GM19372 (cell line): Measurements from ENCODE around the gene TBX1.
"Not testable (repeated sequence)": the region's sequence is repeated elsewhere in the genome, so short reads cannot be mapped to it uniquely, and the experiment has no call there.

Source experiments
- ATAC-seq: cut with Tn5 transposase; IDR thresholded peaks from one replicate; pipeline ENCODE4 v1.9.1; 2021; ENCODE audit warnings: mild to moderate bottlenecking, low read depth, moderate library complexity; ENCODE audit not compliant: unreplicated experiment

Gene TBX1

GRCh38 chr22:19722982-19723231 lies 37.7 kb upstream of the TBX1 start:
- ATAC-seq = no peak

GRCh38 chr22:19723232-19723982 lies 37.2 kb upstream of the TBX1 start, which contains the start of gene GP1BB:
TSS of gene GP1BB (plus strand) at chr22:19723539. CDS start at chr22:19723570, 31 bp downstream.
- ATAC-seq = no peak

DNA sequence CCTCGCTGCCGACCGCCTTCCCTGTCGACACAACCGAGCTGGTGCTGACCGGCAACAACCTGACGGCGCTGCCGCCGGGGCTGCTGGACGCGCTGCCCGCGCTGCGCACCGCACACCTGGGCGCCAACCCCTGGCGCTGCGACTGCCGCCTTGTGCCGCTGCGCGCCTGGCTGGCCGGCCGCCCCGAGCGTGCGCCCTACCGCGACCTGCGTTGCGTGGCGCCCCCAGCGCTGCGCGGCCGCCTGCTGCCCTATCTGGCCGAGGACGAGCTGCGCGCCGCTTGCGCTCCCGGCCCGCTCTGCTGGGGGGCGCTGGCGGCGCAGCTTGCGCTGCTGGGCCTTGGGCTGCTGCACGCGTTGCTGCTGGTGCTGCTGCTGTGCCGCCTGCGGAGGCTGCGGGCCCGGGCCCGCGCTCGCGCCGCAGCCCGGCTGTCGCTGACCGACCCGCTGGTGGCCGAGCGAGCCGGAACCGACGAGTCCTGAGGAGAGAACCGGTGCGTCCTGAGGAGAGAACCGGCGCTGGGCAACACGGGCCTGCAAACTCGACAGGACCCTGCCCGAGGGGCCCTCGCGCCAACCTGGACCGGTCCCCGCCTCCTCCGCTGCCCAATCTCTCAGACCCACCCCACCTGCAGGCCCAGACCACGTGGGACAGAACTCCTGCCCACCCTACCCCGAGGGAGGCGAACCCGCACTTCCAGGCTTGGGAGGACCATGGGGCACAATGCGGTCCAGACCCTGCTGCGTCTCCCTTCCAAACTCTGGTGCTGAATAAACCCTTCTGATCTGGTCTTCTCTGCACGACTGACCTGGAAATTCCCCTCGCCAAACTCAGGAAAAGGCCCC lies 36.4 kb upstream of the TBX1 start:
- ATAC-seq = no peak

DNA sequence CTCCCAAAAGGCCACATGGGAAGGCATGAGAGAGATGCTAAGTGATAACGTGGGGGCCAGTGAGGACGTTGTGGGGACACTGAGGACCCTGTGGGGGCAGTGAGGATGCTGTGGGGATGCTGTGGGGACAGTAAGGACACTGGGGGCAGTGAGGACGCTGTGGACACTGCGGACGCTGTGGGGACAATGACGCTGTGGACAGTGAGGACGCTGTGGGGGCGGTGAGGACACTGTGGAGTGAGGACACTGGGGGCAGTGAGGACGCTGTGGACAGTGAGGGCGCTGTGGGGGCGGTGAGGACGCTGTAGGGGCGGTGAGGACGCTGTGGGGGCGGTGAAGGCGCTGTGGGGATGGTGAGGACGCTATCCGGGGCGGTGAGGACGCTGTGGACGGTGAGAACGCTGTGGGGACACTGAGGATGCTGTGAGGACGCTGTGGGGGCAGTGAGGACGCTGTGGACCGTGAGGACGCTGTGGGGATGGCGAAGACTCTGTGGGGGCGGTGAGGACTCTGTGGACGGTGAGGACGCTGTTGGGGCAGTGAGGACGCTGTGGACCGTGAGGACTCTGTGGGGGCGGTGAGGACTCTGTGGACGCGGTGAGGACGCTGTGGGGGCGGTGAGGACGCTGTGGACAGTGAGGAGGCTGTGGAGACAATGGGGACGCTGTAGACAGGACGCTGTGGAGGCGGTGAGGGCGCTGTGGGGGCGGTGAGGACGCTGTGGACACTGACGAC lies 35.5 kb upstream of the TBX1 start:
- no peak for ATAC-seq

GRCh38 chr22:19726064-19726788 lies 34.4 kb upstream of the TBX1 start:
- ATAC-seq = not testable (repeated sequence)

DNA sequence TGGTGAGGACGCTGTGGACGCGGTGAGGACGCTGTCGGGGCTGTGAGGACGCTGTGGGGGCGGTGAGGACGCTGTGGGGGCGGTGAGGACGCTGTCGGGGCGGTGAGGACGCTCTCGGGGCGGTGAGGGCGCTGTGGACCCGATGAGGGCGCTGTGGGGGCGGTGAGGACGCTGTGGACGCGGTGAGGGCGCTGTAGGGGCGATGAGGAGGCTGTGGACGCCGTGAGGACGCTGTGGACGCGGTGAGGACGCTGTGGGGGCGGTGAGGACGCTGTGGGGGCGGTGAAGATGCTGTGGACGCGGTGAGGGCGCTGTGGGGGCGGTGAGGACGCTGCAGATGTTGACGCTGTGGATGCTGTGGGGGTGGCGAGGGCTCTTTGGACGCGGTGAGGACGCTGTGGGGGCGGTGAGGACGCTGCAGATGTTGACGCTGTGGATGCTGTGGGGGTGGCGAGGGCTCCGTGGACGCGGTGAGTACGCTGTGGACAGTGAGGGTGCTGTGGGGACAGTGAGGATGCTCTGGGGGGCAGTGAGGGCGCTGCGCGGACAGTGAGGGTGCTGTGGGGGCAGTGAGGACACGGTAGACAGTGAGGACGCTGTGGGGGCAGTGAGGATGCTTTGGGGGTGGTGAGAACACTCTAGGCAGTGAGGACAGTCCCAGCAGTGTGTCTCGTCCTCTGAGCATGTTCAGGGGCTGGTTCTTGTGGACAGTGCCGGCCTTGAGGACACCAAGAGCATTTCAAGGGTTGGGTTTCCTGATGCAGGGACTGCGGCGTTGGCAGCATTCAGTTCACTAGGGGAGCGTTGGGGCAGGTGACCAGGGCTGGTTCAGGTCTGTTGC lies 33.0 kb upstream of the TBX1 start:
- no peak for ATAC-seq

GRCh38 chr22:19728271-19728670 lies 32.3 kb upstream of the TBX1 start:
- ATAC-seq = no peak

DNA sequence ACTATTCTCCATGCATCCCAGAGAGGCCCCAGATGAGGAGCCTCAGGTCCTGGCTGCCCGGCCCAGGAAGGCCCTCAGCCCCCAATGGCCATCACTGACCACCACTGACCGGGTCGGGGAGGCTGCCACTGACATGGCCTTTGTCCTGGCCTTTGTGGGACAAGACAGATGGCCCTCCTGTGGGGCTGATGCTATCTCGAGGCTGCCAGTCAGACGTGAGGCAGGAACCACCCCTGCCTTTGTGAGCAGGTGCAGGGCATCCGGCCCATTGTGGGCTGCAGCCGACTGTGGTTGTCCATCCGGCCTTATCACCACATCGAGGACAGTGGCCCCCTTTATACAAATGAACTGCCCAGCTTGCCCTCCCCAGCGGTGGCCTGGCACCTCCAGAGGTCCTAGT lies 31.7 kb upstream of the TBX1 start:
- ATAC-seq = no peak

DNA sequence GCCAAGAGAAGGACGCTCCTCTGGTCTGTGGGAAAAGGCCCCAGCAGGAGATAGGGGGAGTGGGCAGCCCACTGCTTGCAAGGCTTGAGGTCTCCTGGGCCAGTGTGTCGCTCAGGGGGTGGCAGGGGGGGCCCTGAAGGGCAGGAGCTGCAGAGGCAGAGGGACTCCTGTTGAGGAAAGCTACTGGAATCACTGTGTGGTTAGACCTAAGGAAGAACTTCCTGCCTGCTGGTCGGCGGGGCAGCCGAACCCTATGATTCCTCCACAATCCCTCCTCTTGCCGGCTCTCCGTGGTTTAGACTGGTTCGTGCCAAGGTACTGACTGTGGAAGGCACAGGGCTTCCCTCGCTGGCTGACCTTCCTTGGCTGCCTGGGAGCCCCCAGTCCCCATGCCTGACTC lies 31.1 kb upstream of the TBX1 start:
- ATAC-seq = no peak

DNA sequence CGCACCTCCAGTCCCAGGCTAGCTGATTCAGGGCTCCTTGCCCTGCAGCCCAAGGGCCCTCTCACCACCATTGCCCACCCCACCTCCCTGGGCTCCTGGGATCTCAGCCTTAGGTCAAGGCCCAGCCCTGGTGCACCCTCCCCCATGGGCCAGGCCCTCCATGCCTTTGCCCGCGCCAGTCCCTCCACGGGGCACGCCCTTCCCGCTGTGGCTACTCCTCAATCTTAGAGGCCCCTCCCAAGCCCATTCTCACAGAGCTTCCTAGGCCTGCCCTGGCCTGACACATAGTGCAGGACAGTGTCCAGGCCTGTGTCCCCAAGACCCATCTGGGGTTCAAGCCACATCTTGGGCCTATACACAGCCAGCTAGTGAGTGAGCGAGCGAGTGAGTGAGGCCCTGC lies 30.4 kb upstream of the TBX1 start:
- ATAC-seq = no peak

DNA sequence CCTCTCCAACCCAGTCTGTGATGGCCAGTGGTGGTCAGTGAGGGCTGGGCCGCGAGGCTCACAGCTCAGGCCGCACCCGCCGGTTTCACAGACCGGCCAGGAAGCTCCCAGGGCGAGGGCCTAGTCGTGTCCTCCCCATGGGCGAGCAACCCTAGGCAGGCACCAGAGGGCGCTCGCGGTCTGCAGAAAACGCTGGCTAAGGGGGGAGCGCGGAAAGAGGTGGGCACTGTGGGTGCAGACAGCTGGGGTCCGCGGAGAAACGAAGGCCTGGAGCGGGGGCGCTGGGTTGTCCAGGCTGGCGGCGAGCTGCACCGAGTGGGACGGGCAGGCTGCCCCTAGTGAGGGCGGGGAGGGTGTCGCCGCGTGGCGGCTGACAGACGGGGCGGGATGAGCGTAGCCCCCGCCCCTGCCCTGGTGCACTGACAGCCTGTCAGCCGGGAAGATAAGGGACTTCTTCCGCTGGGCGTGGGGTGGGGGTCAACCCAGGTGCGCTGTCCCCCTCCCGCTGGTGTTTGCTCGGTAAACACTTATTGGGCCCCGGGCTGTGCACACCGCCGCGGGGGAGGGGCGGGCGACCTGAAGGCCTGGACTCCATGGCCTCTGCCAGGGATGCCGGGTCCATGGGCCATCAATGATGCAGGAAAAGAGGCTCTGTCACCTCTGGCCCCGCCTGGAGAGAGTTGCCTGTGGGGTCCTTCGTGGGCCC lies 29.8 kb upstream of the TBX1 start:
- ATAC-seq = no peak

- ATAC-seq = no peak
Measured at GRCh38 chr22:19731361-19732135, 29.0 kb upstream of the TBX1 start.

DNA sequence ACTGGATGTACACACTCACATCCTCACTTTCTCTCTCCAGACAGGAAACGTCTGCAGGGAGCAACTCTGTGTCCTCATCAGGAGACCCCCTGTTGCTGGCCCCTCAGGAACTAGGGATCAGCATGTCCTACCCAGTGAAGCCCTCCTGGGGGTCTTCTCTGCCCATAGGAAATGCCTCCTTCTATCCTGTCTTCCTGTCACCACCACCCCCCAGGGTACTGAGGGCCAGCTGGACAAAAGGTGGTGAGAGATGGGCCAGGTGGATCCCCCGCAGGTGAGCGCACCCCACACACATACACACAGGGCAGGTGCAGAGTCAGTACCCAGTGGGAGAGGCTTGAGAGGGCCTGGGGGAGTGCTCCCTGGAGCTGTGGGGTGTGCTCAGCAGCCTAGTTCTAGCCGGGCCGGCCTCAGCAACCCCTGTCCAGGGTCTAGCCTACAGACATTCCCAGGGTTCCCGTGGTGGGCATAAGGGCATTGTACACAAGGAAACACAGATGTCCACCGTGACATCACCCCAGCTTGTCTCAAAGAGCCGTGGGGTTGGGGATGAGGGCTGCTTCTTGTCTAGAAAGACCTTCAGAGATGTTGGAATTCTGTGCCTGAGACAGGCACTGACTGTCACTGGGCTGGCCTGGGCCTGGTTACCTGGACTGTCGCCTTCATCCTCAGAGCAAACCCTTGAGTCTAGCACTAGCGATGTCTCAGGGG lies 28.0 kb upstream of the TBX1 start:
- no peak for ATAC-seq

DNA sequence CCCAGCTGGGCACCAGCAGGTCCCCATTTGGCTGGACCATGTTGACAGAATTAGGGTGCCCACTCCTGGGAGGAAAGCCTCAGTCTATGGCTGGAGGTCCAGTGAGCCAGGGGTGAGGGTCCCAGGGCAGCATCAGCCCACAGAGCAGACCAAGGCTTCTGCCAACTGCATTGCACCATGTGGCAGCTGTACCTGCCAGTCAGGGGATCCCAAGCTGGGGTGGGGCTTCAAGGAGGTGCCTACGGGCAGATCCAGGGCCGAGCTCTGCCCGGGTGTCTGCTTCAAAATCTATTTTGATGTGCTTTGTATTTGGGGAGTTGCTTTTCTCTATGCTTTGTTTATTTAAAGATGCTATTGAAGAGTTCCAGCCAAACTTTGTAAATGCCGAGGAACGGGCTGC lies 26.8 kb upstream of the TBX1 start:
- no peak for ATAC-seq

DNA sequence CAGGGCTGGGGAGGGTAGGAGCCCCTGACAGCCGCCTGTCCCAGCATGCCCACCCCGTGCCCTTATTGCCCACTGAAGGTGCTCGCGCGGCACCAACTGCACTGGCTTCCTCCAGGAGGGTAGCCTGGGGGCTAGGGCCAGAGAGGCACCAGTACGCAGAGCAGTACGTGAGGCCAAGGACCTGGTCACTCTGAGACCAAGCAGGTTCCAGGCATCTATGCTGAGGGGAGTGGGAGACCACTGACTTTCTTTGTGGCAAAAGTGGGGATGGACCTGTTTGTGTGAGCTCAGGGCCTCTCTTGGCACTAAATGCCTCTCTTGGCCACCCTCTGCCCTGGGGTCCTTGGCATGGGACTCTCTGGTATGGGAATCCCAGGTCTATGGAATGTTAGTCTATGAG lies 26.4 kb upstream of the TBX1 start:
- ATAC-seq = no peak

DNA sequence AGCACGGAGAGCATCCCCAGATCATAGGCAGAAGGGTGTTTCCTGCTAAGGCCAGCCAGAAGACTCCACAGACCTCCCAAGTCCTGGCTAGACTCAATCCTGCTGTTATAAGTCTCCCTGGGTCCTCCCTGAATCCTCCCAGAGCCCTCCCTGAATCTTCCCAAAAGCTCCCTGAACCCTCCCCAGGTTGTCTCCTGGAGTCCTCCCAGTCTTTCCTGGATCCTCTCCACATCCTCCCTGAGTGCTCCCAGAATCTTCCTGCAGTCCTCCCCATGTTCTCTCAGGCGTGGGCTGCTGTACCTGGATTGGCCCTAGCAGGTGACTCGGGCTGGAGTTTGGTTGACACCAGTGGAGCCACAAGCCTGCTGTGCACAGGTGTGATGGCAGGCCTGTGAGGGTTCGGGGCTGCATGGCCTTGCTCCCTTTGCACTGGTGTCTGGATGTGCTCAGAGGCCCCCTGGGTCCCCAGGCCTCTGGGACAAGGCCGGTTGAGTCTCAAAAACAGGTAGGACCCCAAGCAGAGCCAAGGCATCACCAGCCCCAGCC lies 25.7 kb upstream of the TBX1 start:
- ATAC-seq = no peak

DNA sequence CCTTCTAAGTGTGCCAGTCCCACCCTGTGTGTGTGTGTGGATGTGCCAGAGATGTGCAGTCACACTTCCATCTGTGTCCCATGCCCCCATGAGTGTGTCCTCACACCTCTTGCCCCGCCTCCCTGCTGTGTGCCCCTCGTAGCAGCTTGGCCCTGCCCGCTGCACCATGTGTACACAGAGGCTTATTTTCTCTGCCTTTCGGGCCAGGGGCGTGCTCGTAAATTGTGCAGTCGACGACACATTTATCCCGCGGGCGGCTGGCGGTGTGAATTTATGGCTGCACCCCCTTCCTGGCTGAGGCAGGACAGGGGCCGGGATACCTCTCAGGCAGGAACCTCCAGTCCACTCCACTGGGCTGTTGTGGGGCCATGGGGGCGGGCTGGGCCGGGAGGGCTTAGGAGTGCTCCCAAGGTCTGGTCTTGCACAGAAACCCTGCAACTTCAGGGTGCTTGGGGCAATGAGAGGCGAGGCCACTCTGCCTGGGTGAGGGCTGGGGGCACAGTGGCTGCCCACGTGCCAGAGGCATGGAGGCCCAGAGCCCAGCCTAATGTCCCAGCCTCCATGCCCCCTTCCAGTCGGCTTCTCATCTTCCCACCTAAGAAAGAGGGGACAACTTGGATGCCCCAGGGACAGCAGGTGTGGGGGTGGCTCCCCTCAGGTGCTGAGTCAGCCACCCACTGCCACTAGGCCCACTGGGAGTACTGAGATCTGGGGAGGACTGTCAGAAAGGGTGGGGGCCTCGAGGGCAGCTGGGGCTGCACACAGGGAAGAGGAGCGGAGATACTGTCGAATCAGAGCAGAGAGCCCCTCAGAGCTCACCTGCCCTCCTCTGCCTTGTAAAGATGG lies 24.7 kb upstream of the TBX1 start:
- ATAC-seq = no peak
